HepG2 (cell line): ENCODE measurements around the gene ZNF155. TPM values are rescaled to one million over a fixed set of nuclear protein-coding genes. Genes with fewer than 3 reads are reported as not detected.

ENCODE experiments used
- HNRNPH1 ChIP-seq: fragments of 200-400 bp; formaldehyde crosslinking; optimal IDR thresholded peaks from 2 replicates; pipeline ENCODE3; 2017; ENCODE audit warnings: mild to moderate bottlenecking, low read depth, low read length
- KDM4B ChIP-seq: sonication (generic); formaldehyde crosslinking; IDR thresholded peaks from 2 replicates; pipeline ENCODE4 v1.4.0; 2020; ENCODE audit warnings: missing genetic modification reagents
- PAWR ChIP-seq: sonication (generic); formaldehyde crosslinking; IDR thresholded peaks from 2 replicates; pipeline ENCODE4 v1.4.0; 2020; ENCODE audit warnings: missing genetic modification reagents, mild to moderate bottlenecking, borderline replicate concordance
- PCBP2 ChIP-seq: fragments of 200-400 bp; formaldehyde crosslinking; optimal IDR thresholded peaks from 2 replicates; pipeline ENCODE3; 2018; ENCODE audit warnings: low read length, low read depth; ENCODE audit not compliant: poor library complexity, severe bottlenecking
- ZFP62 ChIP-seq: sonication (generic); formaldehyde crosslinking; IDR thresholded peaks from 2 replicates; pipeline ENCODE4 v1.4.0; 2020; ENCODE audit warnings: missing genetic modification reagents
- ZNF136 ChIP-seq: sonication (generic); formaldehyde crosslinking; IDR thresholded peaks from 2 replicates; pipeline ENCODE4 v1.8.1; 2022; ENCODE audit warnings: low read depth, mild to moderate bottlenecking, moderate library complexity, missing genetic modification reagents
- ZNF598 ChIP-seq: sonication (generic); formaldehyde crosslinking; IDR thresholded peaks from 2 replicates; pipeline ENCODE4 v1.5.1; 2020; ENCODE audit warnings: mild to moderate bottlenecking, missing genetic modification reagents, borderline replicate concordance
- polyA plus RNA-seq, 8 experiments: library from polyadenylated mRNA; depleted of rRNA in 3 of 8; stranded (reverse) in 7 of 8; unstranded in 1 of 8; fragments of >200 nt; fragmentation: Illumina TruSeq in 4 of 8; extraction: Trizol in 4 of 8; gene quantifications; 2 replicates each; pipeline versions ENCODE4 v1.2.1 to v1.2.3, GENCODE V29; 2011 to 2016; ENCODE audit warnings: low read depth in 4 of 8, missing spikeins in 1 of 8, mixed read lengths in 1 of 8; ENCODE audit not compliant: insufficient read depth in 1 of 8
- total RNA-seq, 5 experiments: library from RNA; depleted of rRNA; stranded (reverse); fragments of >200 nt; fragmentation: Illumina TruSeq; extraction: Trizol; gene quantifications; 2 replicates each; pipeline ENCODE4 v1.2.3, GENCODE V29; 2016; ENCODE audit warnings: low read depth in 1 of 5
- TF ChIP-seq, protein P1 (sequence below): sonication (generic); formaldehyde crosslinking; IDR thresholded peaks from 2 replicates; pipeline ENCODE4 v1.5.1; 2020; ENCODE audit warnings: mild to moderate bottlenecking, missing genetic modification reagents
- TF ChIP-seq, protein P2 (sequence below): sonication (generic); formaldehyde crosslinking; IDR thresholded peaks from 2 replicates; pipeline ENCODE4 v1.5.1; 2020; ENCODE audit warnings: missing genetic modification reagents, mild to moderate bottlenecking, borderline replicate concordance
- TF ChIP-seq, protein P3 (sequence below): IDR thresholded peaks from 2 replicates; pipeline ENCODE4 v1.6.1; 2016; ENCODE audit warnings: missing genetic modification reagents, missing compliant biosample characterization
- TF ChIP-seq, protein P4 (sequence below): sonication (generic); formaldehyde crosslinking; IDR thresholded peaks from 2 replicates; pipeline ENCODE4 v1.5.0; 2020; ENCODE audit warnings: mild to moderate bottlenecking, missing genetic modification reagents, borderline replicate concordance
- TF ChIP-seq, protein P5 (sequence below): sonication (generic); formaldehyde crosslinking; IDR thresholded peaks from 2 replicates; pipeline ENCODE4 v1.4.0; 2020; ENCODE audit warnings: missing genetic modification reagents
- TF ChIP-seq, protein P6 (sequence below): IDR thresholded peaks from 2 replicates; pipeline ENCODE4 v1.6.1; 2016; ENCODE audit warnings: mild to moderate bottlenecking
- TF ChIP-seq, protein P7 (sequence below): sonication (generic); formaldehyde crosslinking; IDR thresholded peaks from 2 replicates; pipeline ENCODE4 v1.5.1; 2020; ENCODE audit warnings: mild to moderate bottlenecking, missing genetic modification reagents, moderate library complexity

Gene ZNF155
- total and polyA plus RNA-seq, 2 of the 13 experiments (the other 11 are each of a cell fraction or from before 2014, with no cell fraction given), result 2.5 to 3.6 TPM

DNA sequence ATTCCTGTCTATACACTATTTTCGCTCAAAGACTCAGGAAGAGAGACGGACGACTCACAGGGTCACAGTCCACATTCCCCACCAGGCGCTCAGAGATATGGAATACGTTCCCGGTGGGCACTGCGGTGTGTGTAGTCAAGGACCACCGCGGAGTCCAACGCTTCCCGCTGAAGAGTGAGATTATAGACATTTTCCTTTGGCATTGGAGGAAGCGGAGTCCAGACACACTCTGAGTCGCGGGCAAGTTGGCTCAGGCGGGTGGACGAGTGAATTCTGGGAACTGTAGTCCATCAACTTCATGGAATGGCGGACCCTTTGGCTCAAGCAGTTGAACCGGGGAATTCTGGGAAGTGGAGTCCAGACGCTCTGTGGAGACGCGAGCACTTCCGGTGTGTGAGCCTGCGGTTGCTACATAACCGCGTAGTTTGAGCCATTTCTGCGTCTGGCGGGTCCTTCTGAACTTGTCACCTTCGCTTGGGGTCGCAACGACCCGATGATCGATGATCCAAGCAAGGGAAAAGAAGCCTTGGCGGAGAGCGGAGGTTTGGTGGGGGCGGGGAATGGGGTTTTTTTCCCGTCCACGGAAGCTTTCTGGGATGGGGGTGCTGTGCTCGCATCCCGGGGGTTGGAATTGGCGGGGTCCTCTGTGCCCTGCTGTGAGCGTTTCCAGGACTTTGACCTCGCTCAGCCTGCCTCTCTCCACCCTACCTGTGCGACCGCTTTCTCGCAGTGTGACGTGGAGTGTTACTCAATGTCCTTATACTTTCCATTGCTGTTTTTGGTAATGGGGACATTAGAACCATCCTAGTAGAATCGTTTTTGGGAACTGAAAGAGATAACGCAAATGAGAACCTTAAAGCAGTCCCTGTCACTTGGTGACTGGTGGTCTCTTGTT lies 18.8 kb downstream of the ZNF155 start, which contains the start of gene ZNF230 (continued):
- TF ChIP-seq, protein P1, sequence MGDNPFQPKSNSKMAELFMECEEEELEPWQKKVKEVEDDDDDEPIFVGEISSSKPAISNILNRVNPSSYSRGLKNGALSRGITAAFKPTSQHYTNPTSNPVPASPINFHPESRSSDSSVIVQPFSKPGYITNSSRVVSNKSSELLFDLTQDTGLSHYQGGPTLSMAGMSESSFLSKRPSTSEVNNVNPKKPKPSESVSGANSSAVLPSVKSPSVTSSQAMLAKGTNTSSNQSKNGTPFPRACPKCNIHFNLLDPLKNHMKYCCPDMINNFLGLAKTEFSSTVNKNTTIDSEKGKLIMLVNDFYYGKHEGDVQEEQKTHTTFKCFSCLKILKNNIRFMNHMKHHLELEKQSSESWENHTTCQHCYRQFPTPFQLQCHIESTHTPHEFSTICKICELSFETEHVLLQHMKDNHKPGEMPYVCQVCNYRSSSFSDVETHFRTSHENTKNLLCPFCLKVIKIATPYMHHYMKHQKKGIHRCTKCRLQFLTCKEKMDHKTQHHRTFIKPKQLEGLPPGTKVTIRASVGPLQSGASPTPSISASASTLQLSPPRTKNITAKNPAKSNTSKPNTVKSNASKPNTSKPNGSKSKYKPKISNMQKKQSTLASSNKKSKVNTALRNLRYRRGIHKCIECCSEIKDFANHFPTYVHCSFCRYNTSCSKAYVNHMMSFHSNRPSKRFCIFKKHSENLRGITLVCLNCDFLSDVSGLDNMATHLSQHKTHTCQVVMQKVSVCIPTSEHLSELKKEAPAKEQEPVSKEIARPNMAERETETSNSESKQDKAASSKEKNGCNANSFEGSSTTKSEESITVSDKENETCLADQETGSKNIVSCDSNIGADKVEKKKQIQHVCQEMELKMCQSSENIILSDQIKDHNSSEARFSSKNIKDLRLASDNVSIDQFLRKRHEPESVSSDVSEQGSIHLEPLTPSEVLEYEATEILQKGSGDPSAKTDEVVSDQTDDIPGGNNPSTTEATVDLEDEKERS (CRISPR knock-in tag), result 0 out of 2 replicates have a peak, but pooled peaks have one; percentile 18
- TF ChIP-seq, protein P2, sequence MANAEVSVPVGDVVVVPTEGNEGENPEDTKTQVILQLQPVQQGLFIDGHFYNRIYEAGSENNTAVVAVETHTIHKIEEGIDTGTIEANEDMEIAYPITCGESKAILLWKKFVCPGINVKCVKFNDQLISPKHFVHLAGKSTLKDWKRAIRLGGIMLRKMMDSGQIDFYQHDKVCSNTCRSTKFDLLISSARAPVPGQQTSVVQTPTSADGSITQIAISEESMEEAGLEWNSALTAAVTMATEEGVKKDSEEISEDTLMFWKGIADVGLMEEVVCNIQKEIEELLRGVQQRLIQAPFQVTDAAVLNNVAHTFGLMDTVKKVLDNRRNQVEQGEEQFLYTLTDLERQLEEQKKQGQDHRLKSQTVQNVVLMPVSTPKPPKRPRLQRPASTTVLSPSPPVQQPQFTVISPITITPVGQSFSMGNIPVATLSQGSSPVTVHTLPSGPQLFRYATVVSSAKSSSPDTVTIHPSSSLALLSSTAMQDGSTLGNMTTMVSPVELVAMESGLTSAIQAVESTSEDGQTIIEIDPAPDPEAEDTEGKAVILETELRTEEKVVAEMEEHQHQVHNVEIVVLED (CRISPR knock-in tag), result peak; percentile 84
- peak; percentile 36; the same call in 1 of the 2 replicates for TF ChIP-seq ZFP62 (CRISPR knock-in tag)
- TF ChIP-seq PAWR, result no peak
- TF ChIP-seq, protein P3, sequence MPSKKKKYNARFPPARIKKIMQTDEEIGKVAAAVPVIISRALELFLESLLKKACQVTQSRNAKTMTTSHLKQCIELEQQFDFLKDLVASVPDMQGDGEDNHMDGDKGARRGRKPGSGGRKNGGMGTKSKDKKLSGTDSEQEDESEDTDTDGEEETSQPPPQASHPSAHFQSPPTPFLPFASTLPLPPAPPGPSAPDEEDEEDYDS (CRISPR knock-in tag), result peak; percentile 72; the same call in 1 of the 2 replicates
- TF ChIP-seq, protein P4, sequence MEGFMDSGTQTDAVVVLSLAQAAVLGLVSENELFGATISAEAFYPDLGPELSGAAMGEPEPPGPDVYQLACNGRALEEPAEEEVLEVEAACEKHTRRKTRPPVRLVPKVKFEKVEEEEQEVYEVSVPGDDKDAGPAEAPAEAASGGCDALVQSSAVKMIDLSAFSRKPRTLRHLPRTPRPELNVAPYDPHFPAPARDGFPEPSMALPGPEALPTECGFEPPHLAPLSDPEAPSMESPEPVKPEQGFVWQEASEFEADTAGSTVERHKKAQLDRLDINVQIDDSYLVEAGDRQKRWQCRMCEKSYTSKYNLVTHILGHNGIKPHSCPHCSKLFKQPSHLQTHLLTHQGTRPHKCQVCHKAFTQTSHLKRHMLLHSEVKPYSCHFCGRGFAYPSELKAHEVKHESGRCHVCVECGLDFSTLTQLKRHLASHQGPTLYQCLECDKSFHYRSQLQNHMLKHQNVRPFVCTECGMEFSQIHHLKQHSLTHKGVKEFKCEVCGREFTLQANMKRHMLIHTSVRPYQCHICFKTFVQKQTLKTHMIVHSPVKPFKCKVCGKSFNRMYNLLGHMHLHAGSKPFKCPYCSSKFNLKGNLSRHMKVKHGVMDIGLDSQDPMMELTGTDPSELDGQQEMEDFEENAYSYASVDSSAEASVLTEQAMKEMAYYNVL (CRISPR knock-in tag), result no peak
- TF ChIP-seq, protein P5, sequence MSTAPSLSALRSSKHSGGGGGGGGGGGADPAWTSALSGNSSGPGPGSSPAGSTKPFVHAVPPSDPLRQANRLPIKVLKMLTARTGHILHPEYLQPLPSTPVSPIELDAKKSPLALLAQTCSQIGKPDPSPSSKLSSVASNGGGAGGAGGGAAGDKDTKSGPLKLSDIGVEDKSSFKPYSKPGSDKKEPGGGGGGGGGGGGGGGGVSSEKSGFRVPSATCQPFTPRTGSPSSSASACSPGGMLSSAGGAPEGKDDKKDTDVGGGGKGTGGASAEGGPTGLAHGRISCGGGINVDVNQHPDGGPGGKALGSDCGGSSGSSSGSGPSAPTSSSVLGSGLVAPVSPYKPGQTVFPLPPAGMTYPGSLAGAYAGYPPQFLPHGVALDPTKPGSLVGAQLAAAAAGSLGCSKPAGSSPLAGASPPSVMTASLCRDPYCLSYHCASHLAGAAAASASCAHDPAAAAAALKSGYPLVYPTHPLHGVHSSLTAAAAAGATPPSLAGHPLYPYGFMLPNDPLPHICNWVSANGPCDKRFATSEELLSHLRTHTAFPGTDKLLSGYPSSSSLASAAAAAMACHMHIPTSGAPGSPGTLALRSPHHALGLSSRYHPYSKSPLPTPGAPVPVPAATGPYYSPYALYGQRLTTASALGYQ (CRISPR knock-in tag), result peak; percentile 35; the same call in 1 of the 2 replicates
- TF ChIP-seq ZNF598, result no peak
- no peak for TF ChIP-seq PCBP2
- no peak for TF ChIP-seq ZNF136 (CRISPR knock-in tag)
- TF ChIP-seq, protein P6, sequence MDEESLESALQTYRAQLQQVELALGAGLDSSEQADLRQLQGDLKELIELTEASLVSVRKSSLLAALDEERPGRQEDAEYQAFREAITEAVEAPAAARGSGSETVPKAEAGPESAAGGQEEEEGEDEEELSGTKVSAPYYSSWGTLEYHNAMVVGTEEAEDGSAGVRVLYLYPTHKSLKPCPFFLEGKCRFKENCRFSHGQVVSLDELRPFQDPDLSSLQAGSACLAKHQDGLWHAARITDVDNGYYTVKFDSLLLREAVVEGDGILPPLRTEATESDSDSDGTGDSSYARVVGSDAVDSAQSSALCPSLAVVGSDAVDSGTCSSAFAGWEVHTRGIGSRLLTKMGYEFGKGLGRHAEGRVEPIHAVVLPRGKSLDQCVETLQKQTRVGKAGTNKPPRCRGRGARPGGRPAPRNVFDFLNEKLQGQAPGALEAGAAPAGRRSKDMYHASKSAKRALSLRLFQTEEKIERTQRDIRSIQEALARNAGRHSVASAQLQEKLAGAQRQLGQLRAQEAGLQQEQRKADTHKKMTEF, result peak; percentile 40
- no peak for TF ChIP-seq HNRNPH1
- peak; percentile 66; the same call in 1 of the 2 replicates for TF ChIP-seq KDM4B (CRISPR knock-in tag)
- TF ChIP-seq, protein P7, sequence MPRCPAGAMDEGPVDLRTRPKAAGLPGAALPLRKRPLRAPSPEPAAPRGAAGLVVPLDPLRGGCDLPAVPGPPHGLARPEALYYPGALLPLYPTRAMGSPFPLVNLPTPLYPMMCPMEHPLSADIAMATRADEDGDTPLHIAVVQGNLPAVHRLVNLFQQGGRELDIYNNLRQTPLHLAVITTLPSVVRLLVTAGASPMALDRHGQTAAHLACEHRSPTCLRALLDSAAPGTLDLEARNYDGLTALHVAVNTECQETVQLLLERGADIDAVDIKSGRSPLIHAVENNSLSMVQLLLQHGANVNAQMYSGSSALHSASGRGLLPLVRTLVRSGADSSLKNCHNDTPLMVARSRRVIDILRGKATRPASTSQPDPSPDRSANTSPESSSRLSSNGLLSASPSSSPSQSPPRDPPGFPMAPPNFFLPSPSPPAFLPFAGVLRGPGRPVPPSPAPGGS (CRISPR knock-in tag), result 0 out of 2 replicates have a peak, but pooled peaks have one; percentile 11
